Mesenchymal stem cell (in vitro differentiated cells and primary cell): Measurements from ENCODE around the gene NR2F6.

Experiments used
- DNase-seq: peaks from one replicate; pipeline ENCODE4 v3.0.0-alpha.2; 2013
- H2AFZ ChIP-seq: one replicate; pipeline ENCODE4 v1.6.1; 2013; ENCODE audit warnings: low read depth, mild to moderate bottlenecking, control low read depth, inconsistent platforms, low read length, moderate library complexity
- H2AK5ac ChIP-seq: 2 replicates; pipeline ENCODE4 v1.6.1; 2013; ENCODE audit warnings: low read length, moderate library complexity, mild to moderate bottlenecking, inconsistent platforms; ENCODE audit not compliant: severe bottlenecking
- H2BK120ac ChIP-seq: one replicate; pipeline ENCODE4 v1.6.1; 2013; ENCODE audit warnings: low read depth, mild to moderate bottlenecking, inconsistent platforms, low read length, moderate library complexity
- H2BK12ac ChIP-seq, 2 experiments: one replicate each; pipeline ENCODE4 v1.6.1; 2013; ENCODE audit warnings: inconsistent platforms in 2 of 2, low read length in 2 of 2, mild to moderate bottlenecking in 2 of 2, moderate library complexity in 2 of 2, control low read depth in 1 of 2
- H2BK15ac ChIP-seq: one replicate; pipeline ENCODE4 v1.6.1; 2013; ENCODE audit warnings: mild to moderate bottlenecking, low read depth, inconsistent platforms; ENCODE audit not compliant: poor library complexity, severe bottlenecking
- H2BK5ac ChIP-seq: 2 replicates; pipeline ENCODE4 v1.6.1; 2013; ENCODE audit warnings: low read depth, mild to moderate bottlenecking, low read length, control low read depth, inconsistent platforms; ENCODE audit not compliant: poor library complexity, severe bottlenecking
- H3K14ac ChIP-seq, 2 experiments: one replicate each; pipeline ENCODE4 v1.6.1; 2013; ENCODE audit warnings: inconsistent platforms in 2 of 2, low read length in 2 of 2, control low read depth in 1 of 2, mild to moderate bottlenecking in 1 of 2, moderate library complexity in 1 of 2
- H3K18ac ChIP-seq, 2 experiments: one replicate each; pipeline ENCODE4 v1.6.1; 2013; ENCODE audit warnings: inconsistent platforms in 2 of 2, low read length in 2 of 2, control low read depth in 1 of 2, low read depth in 1 of 2, mild to moderate bottlenecking in 1 of 2
- H3K23ac ChIP-seq, 2 experiments: one replicate each; pipeline ENCODE4 v1.6.1; 2013; ENCODE audit warnings: inconsistent platforms in 2 of 2, low read length in 2 of 2, mild to moderate bottlenecking in 2 of 2, moderate library complexity in 2 of 2, control low read depth in 1 of 2
- H3K27ac ChIP-seq: 2 replicates; pipeline ENCODE4 v1.5.1; 2013; ENCODE audit warnings: mild to moderate bottlenecking, moderate library complexity, low read length, control low read depth, inconsistent platforms; ENCODE audit not compliant: poor library complexity, severe bottlenecking
- H3K27me3 ChIP-seq, 2 experiments: 2 replicates each; pipeline versions ENCODE4 v1.6.1 to v1.7.0; 2013; ENCODE audit warnings: low read length in 2 of 2, mild to moderate bottlenecking in 2 of 2, moderate library complexity in 2 of 2, control low read depth in 1 of 2, inconsistent platforms in 1 of 2; ENCODE audit not compliant: control insufficient read depth in 1 of 2, insufficient read depth in 1 of 2
- H3K36me3 ChIP-seq, 2 experiments: 2 replicates each; pipeline versions ENCODE4 v1.6.1 to v1.7.0; 2013; ENCODE audit warnings: low read length in 2 of 2, control low read depth in 1 of 2, inconsistent platforms in 1 of 2, low read depth in 1 of 2, mild to moderate bottlenecking in 1 of 2; ENCODE audit not compliant: insufficient read depth in 2 of 2, control insufficient read depth in 1 of 2
- H3K4ac ChIP-seq, 2 experiments: one replicate each; pipeline ENCODE4 v1.6.1; 2013; ENCODE audit warnings: inconsistent platforms in 2 of 2, low read length in 2 of 2, mild to moderate bottlenecking in 2 of 2, moderate library complexity in 2 of 2, control low read depth in 1 of 2, low read depth in 1 of 2
- H3K4me1 ChIP-seq: 2 replicates; pipeline ENCODE4 v1.6.1; 2013; ENCODE audit warnings: low read depth, low read length, control low read depth; ENCODE audit not compliant: control insufficient read depth, insufficient read depth
- H3K4me2 ChIP-seq: 2 replicates; pipeline ENCODE4 v1.6.1; 2013; ENCODE audit warnings: low read length, mild to moderate bottlenecking, inconsistent platforms; ENCODE audit not compliant: poor library complexity, severe bottlenecking
- H3K4me3 ChIP-seq, 2 experiments: 2 replicates each; pipeline versions ENCODE4 v1.5.1 to v1.7.0; 2013; ENCODE audit warnings: low read length in 2 of 2, mild to moderate bottlenecking in 2 of 2, control low read depth in 1 of 2, low read depth in 1 of 2; ENCODE audit not compliant: insufficient read depth in 1 of 2
- H3K79me1 ChIP-seq: replicated peaks from 2 replicates; pipeline ENCODE4 v1.6.1; 2013; ENCODE audit warnings: mild to moderate bottlenecking, control low read depth, low read length, inconsistent platforms; ENCODE audit not compliant: poor library complexity, severe bottlenecking
- H3K9ac ChIP-seq: 2 replicates; pipeline ENCODE4 v1.7.0; 2013; ENCODE audit warnings: mild to moderate bottlenecking, low read length, moderate library complexity
- H3K9me3 ChIP-seq: 2 replicates; pipeline ENCODE4 v1.7.0; 2013; ENCODE audit warnings: mild to moderate bottlenecking, low read length; ENCODE audit not compliant: control insufficient read depth
- H4K8ac ChIP-seq: one replicate; pipeline ENCODE4 v1.6.1; 2013; ENCODE audit warnings: inconsistent platforms, mild to moderate bottlenecking, low read length, moderate library complexity
- H4K91ac ChIP-seq: one replicate; pipeline ENCODE4 v1.6.1; 2013; ENCODE audit warnings: mild to moderate bottlenecking, low read length, inconsistent platforms
- WGBS: methylation state at CpG from one replicate; pipeline ENCODE4 v1.1.7; 2013; ENCODE audit warnings: mixed read lengths; 5-methylcytosine and 5-hydroxymethylcytosine counted together

NR2F6 gene

DNA sequence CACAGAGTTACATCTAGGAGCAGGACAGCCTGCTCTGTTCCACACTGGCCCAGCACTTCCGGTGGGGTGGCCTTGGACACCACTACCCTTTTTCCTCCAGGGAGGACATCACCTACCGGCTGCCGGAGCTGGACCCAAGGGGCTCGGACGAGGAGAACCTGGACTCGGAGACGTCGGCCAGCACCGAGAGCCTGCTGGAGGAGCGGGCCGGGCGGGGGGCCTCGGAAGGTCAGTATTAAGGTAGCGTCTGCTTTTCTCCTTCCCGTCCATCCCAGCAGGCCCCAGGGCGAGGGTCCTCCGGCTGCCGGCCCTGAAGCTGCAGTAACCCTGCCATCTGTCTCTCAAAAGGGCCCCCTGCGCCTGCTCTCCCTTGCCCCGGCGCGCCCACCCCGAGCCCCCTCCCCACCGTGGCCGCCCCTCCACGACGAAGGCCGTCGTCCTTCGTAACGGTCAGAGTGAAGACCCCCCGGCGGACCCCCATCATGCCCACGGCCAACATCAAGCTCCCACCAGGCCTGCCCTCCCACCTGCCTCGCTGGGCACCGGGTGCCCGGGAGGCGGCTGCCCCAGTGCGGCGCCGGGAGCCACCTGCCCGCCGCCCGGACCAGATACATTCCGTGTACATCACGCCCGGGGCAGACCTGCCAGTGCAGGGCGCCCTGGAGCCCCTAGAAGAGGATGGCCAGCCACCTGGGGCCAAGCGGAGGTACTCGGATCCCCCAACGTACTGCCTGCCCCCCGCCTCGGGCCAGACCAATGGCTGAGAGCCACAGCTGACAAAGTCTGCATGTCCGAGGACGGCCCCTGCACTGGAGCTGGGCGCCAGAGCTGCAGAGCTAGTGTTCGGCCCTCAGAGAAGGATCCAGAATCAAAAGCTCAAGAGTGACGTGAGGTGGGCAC is 33.9 kb downstream of the NR2F6 start:
- Histone ChIP-seq H4K8ac (no peak overlapping the region), H2AFZ (no peak overlapping the region), H3K9ac (no peak overlapping the region), H2AK5ac (no peak overlapping the region), H2BK5ac (no peak overlapping the region), H3K27me3 (no peaks in the 10 kb centered on the region), H3K14ac (no peak overlapping the region), H4K91ac (no peak overlapping the region), H3K27ac (no peak overlapping the region), H2BK15ac (no peak overlapping the region), H2BK120ac (no peak overlapping the region), H3K9me3 (no peaks in the 10 kb centered on the region), H2BK12ac (no peak overlapping the region), H3K4me3 (no peak overlapping the region), H3K23ac (no peak overlapping the region), H3K4me1 (peaks cover 20% of the 10 kb centered on the region), H3K4me2 (no peak overlapping the region), H3K18ac (no peak overlapping the region), H3K36me3 (peaks cover 61 to 62% of the 10 kb centered on the region in 2 experiments), H3K4ac (no peak overlapping the region), H3K79me1 (peaks cover 19% of the 10 kb centered on the region)
- 95% methylated on average over 57 of the region's 58 CpGs for WGBS
- no peak for DNase-seq

DNA sequence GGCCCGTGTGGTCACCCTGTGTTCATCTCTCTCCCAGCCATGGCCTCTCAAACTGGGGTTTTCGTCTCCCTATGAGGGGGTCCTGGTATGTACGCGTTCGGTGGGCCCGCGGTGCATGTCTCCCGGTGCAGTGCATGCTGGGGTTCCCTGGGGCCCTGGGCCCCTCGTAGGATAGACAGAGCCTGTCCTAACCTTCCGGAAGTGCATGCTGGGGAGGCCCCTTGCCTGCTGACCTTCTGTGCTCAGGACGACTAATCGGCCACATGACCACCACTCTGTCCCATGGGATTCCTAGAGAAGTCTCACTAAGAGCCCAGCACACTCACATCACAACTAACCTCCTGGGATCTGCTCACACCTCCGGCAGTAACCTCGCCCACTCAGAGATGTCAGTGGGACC is 35.4 kb downstream of the NR2F6 start:
- WGBS, result 90% methylated on average over 13 of the region's 14 CpGs
- H3K27ac ChIP-seq, result no peak overlapping the region
- peak overlapping the region; percentile 36 for H3K9ac ChIP-seq
- H3K27me3 ChIP-seq, result no peaks in the 10 kb centered on the region
- no peak overlapping the region for H3K14ac ChIP-seq
- H3K4ac ChIP-seq, result no peak overlapping the region
- no peaks in the 10 kb centered on the region for H3K9me3 ChIP-seq
- H2AK5ac ChIP-seq, result no peak overlapping the region
- no peak overlapping the region for H2BK5ac ChIP-seq
- H4K8ac ChIP-seq, result no peak overlapping the region
- no peak overlapping the region for H2BK12ac ChIP-seq
- H2BK120ac ChIP-seq, result no peak overlapping the region
- peak overlapping the region; percentile 12 for H4K91ac ChIP-seq
- no peak overlapping the region for H3K4me2 ChIP-seq
- no peak overlapping the region for H3K23ac ChIP-seq
- no peak overlapping the region for H2BK15ac ChIP-seq
- H3K18ac ChIP-seq, result no peak overlapping the region
- no peak overlapping the region for H2AFZ ChIP-seq
- DNase-seq, result peak; percentile 40
- H3K4me3 ChIP-seq, result no peak overlapping the region
- peaks cover 16% of the 10 kb centered on the region for H3K79me1 ChIP-seq
- H3K36me3 ChIP-seq, result peaks cover 69 to 74% of the 10 kb centered on the region in 2 experiments
- peaks cover 13% of the 10 kb centered on the region for H3K4me1 ChIP-seq

DNA sequence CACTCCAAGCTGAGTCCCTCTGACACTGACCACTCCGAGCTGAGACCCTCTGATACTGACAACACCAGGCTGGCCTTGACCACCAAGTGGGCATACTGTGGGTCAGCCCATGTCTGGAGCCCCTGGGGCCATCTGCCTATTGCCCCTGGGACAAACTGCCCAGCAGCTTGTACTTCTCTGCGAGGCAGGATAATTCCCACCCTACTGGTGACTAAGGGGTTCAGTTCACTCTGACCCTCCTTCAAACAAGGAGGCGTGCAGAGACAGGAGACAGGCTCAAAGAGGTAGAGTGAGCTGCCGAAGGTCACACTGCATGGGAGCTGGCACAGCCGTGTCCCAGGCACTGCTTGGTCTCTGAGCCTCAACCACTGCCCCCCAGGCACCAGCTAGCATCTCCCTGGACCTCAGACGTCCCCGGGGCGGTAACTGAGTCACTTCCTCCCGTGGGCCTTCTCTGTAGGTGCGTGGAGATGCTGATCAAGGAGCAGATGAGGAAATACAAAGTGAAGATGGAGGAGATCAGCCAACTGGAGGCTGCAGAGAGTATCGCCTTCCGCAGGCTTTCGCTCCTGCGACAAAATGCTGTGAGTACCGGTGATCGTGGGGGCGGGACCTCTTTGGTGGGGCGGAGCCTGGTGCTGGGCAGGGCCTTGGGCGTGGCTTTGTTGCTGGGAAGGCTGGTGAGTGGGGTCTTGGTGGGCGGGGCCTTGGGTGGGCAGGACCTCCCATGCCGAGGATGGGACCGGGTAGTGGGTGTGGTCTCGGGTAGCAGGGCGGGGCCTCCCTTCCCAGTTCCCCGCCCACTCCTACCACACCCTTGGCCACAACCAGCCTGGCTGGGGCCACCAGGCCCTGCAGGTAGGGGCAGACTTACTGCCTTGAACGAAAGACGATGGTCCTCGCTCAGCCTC is 36.3 kb downstream of the NR2F6 start:
- peak overlapping the region; percentile 35 for H4K8ac ChIP-seq
- H3K9ac ChIP-seq, result no peak overlapping the region
- peaks cover 11% of the 10 kb centered on the region for H3K79me1 ChIP-seq
- no peak overlapping the region for H2AFZ ChIP-seq
- no peak overlapping the region for H2BK12ac ChIP-seq
- WGBS, result 76% methylated on average over 22 of the region's 28 CpGs
- H3K4me2 ChIP-seq, result no peak overlapping the region
- no peak overlapping the region for H3K18ac ChIP-seq
- H3K27me3 ChIP-seq, result no peaks in the 10 kb centered on the region
- H4K91ac ChIP-seq, result peak overlapping the region; percentile 56
- H2BK5ac ChIP-seq, result no peak overlapping the region
- no peak overlapping the region for H3K23ac ChIP-seq
- H2BK15ac ChIP-seq, result no peak overlapping the region
- H3K36me3 ChIP-seq, result peaks cover 76 to 83% of the 10 kb centered on the region in 2 experiments
- no peak overlapping the region for H3K14ac ChIP-seq
- H3K27ac ChIP-seq, result no peak overlapping the region
- H3K4me1 ChIP-seq, result peaks cover 8% of the 10 kb centered on the region
- H3K4ac ChIP-seq, result no peak overlapping the region
- peak overlapping the region; percentile 24 for H2BK120ac ChIP-seq
- DNase-seq, result peak; percentile 30
- H3K4me3 ChIP-seq, result no peak overlapping the region
- no peaks in the 10 kb centered on the region for H3K9me3 ChIP-seq
- H2AK5ac ChIP-seq, result no peak overlapping the region
